Stimulated activated effector memory CD8-positive, alpha-beta T cell treated with anti-CD3 and anti-CD28 coated beads, Interleukin-12 subunit alpha, Interleukin-12 subunit beta, amount 100 ng/mL, for 72 hours (primary cell): ENCODE measurements around the gene GNAQ.

Experiments
- ATAC-seq: fragments of 150-1000 bp; cut with Tn5 transposase; 2 replicates; pipeline ENCODE4 v1.10.0; 2021
- DNase-seq, 2 donors: peaks; one replicate each; pipeline ENCODE4 v3.0.0; 2021 to 2022; ENCODE audit warnings: low spot score in 2 of 2
- H3K27ac Mint-ChIP-seq: one replicate; pipeline ENCODE4 v1.8.0; 2022; ENCODE audit warnings: mild to moderate bottlenecking, mixed read lengths
- H3K36me3 Mint-ChIP-seq: one replicate; pipeline ENCODE4 v1.8.0; 2022; ENCODE audit warnings: mild to moderate bottlenecking, mixed read lengths
- H3K4me1 Mint-ChIP-seq: one replicate; pipeline ENCODE4 v1.8.0; 2022; ENCODE audit warnings: mixed read lengths
- H3K4me3 Mint-ChIP-seq: one replicate; pipeline ENCODE4 v1.8.0; 2022; ENCODE audit warnings: mild to moderate bottlenecking, mixed read lengths
- H3K9me3 Mint-ChIP-seq: one replicate; pipeline ENCODE4 v1.8.0; 2022; ENCODE audit warnings: mixed read lengths

The GNAQ gene

GRCh38 chr9:77839459-77840140 lies 192.0 kb downstream of the GNAQ start:
- no peak overlapping the region for H3K27ac Mint-ChIP-seq
- H3K9me3 Mint-ChIP-seq: no peaks in the 10 kb centered on the region
- H3K4me1 Mint-ChIP-seq: no peaks in the 10 kb centered on the region
- no peak overlapping the region for H3K4me3 Mint-ChIP-seq
- no peak for ATAC-seq
- no peaks in the 10 kb centered on the region for H3K36me3 Mint-ChIP-seq
- no peak for DNase-seq

GRCh38 chr9:77838986-77839385 lies 192.6 kb downstream of the GNAQ start:
- DNase-seq: no peak
- H3K36me3 Mint-ChIP-seq: no peaks in the 10 kb centered on the region
- ATAC-seq: no peak
- no peak overlapping the region for H3K27ac Mint-ChIP-seq
- no peak overlapping the region for H3K4me3 Mint-ChIP-seq
- no peaks in the 10 kb centered on the region for H3K9me3 Mint-ChIP-seq
- no peaks in the 10 kb centered on the region for H3K4me1 Mint-ChIP-seq

GRCh38 chr9:77834898-77835488 lies 196.6 kb downstream of the GNAQ start:
- no peak overlapping the region for H3K4me3 Mint-ChIP-seq
- no peak overlapping the region for H3K27ac Mint-ChIP-seq
- H3K36me3 Mint-ChIP-seq: no peaks in the 10 kb centered on the region
- no peaks in the 10 kb centered on the region for H3K4me1 Mint-ChIP-seq
- DNase-seq (no peak), ATAC-seq (no peak)
- no peaks in the 10 kb centered on the region for H3K9me3 Mint-ChIP-seq

GRCh38 chr9:77833561-77834429 lies 197.8 kb downstream of the GNAQ start:
- H3K9me3 Mint-ChIP-seq: no peaks in the 10 kb centered on the region
- H3K27ac Mint-ChIP-seq: no peak overlapping the region
- no peaks in the 10 kb centered on the region for H3K4me1 Mint-ChIP-seq
- DNase-seq: no peak
- no peak overlapping the region for H3K4me3 Mint-ChIP-seq
- no peaks in the 10 kb centered on the region for H3K36me3 Mint-ChIP-seq
- no peak for ATAC-seq

GRCh38 chr9:77832639-77833038 lies 199.0 kb downstream of the GNAQ start:
- no peak for ATAC-seq
- Mint-ChIP-seq H3K4me1 (no peaks in the 10 kb centered on the region), H3K4me3 (no peak overlapping the region), H3K36me3 (no peaks in the 10 kb centered on the region), H3K9me3 (no peaks in the 10 kb centered on the region), H3K27ac (no peak overlapping the region)
- no peak for DNase-seq

- H3K9me3 Mint-ChIP-seq: no peaks in the 10 kb centered on the region
- ATAC-seq: no peak
- no peak overlapping the region for H3K4me3 Mint-ChIP-seq
- no peak overlapping the region for H3K27ac Mint-ChIP-seq
- no peaks in the 10 kb centered on the region for H3K36me3 Mint-ChIP-seq
- DNase-seq: no peak
- H3K4me1 Mint-ChIP-seq: no peaks in the 10 kb centered on the region
These were observed 199.8 kb downstream of the GNAQ start for GRCh38 chr9:77831781-77832180.

GRCh38 chr9:77830618-77831285 lies 200.9 kb downstream of the GNAQ start:
- Mint-ChIP-seq H3K27ac (no peak overlapping the region), H3K4me3 (no peak overlapping the region), H3K4me1 (no peaks in the 10 kb centered on the region), H3K36me3 (no peaks in the 10 kb centered on the region), H3K9me3 (no peaks in the 10 kb centered on the region)
- DNase-seq (no peak), ATAC-seq (no peak)

GRCh38 chr9:77829420-77829819 lies 202.2 kb downstream of the GNAQ start:
- no peak for DNase-seq
- no peak overlapping the region for H3K27ac Mint-ChIP-seq
- H3K36me3 Mint-ChIP-seq: no peaks in the 10 kb centered on the region
- no peak for ATAC-seq
- no peak overlapping the region for H3K4me3 Mint-ChIP-seq
- H3K9me3 Mint-ChIP-seq: no peaks in the 10 kb centered on the region
- no peaks in the 10 kb centered on the region for H3K4me1 Mint-ChIP-seq

- no peak overlapping the region for H3K27ac Mint-ChIP-seq
- no peak overlapping the region for H3K4me3 Mint-ChIP-seq
- H3K4me1 Mint-ChIP-seq: no peaks in the 10 kb centered on the region
- no peak for ATAC-seq
- no peaks in the 10 kb centered on the region for H3K9me3 Mint-ChIP-seq
- no peak for DNase-seq
- no peaks in the 10 kb centered on the region for H3K36me3 Mint-ChIP-seq
These were observed 204.4 kb downstream of the GNAQ start for GRCh38 chr9:77827104-77827784.

- no peak for ATAC-seq
These were observed 205.0 kb downstream of the GNAQ start for GRCh38 chr9:77826621-77827020.

GRCh38 chr9:77826116-77826515 lies 205.5 kb downstream of the GNAQ start:
- Mint-ChIP-seq H3K4me1 (no peaks in the 10 kb centered on the region), H3K4me3 (no peak overlapping the region), H3K27ac (no peak overlapping the region), H3K9me3 (no peaks in the 10 kb centered on the region), H3K36me3 (no peaks in the 10 kb centered on the region)
- DNase-seq (no peak), ATAC-seq (no peak)

More at GRCh38 chr9:77826621-77827020, 205.0 kb downstream of the GNAQ start:
- no peak for DNase-seq
- Mint-ChIP-seq H3K4me1 (no peaks in the 10 kb centered on the region), H3K27ac (no peak overlapping the region), H3K9me3 (no peaks in the 10 kb centered on the region), H3K36me3 (no peaks in the 10 kb centered on the region), H3K4me3 (no peak overlapping the region)

- ATAC-seq (no peak), DNase-seq (no peak)
- Mint-ChIP-seq H3K9me3 (no peaks in the 10 kb centered on the region), H3K27ac (no peak overlapping the region), H3K4me1 (no peaks in the 10 kb centered on the region), H3K36me3 (no peaks in the 10 kb centered on the region), H3K4me3 (no peak overlapping the region)
These were observed 206.2 kb downstream of the GNAQ start for GRCh38 chr9:77825361-77825760.

- H3K4me3 Mint-ChIP-seq: no peak overlapping the region
- H3K9me3 Mint-ChIP-seq: no peaks in the 10 kb centered on the region
- peaks cover 8% of the 10 kb centered on the region for H3K4me1 Mint-ChIP-seq
- no peaks in the 10 kb centered on the region for H3K36me3 Mint-ChIP-seq
- DNase-seq: no peak
- no peak overlapping the region for H3K27ac Mint-ChIP-seq
- peak; percentile 96 for ATAC-seq
These were observed 211.2 kb downstream of the GNAQ start for GRCh38 chr9:77820293-77820954.

GRCh38 chr9:77819657-77820056 lies 212.0 kb downstream of the GNAQ start:
- Mint-ChIP-seq H3K36me3 (no peaks in the 10 kb centered on the region), H3K27ac (no peak overlapping the region)

More at GRCh38 chr9:77819657-77820056, 212.0 kb downstream of the GNAQ start:
- H3K4me3 Mint-ChIP-seq: no peak overlapping the region
- peaks cover 8% of the 10 kb centered on the region for H3K4me1 Mint-ChIP-seq
- ATAC-seq (no peak), DNase-seq (no peak)
- H3K9me3 Mint-ChIP-seq: no peaks in the 10 kb centered on the region
